HEK293T (cell line): Measurements from ENCODE around the gene TCEANC2.
"Not testable (repeated sequence)": the region's sequence is repeated elsewhere in the genome, so short reads cannot be mapped to it uniquely, and the experiment has no call there.

Source experiments
- CTCF ChIA-PET: fragments of 350-600 bp; formaldehyde crosslinking; extraction: SDS; loops from one replicate; lab custom pipeline; 2021; ENCODE audit warnings: antibody characterized with exemption, inconsistent platforms; lab: Yijun Ruan, JAX
- POLR2A ChIA-PET: fragments of 350-600 bp; formaldehyde crosslinking; extraction: SDS; loops from one replicate; lab custom pipeline; 2020; ENCODE audit warnings: antibody characterized with exemption, inconsistent platforms; lab: Yijun Ruan, JAX
- DNase-seq: peaks from one replicate; pipeline ENCODE4 v3.0.0; 2012; ENCODE audit warnings: mixed read lengths; ENCODE audit errors: extremely low spot score
- ARNT ChIP-seq: fragments of 450-650 bp; IDR thresholded peaks from 2 replicates; pipeline ENCODE4 v1.6.1; 2017; ENCODE audit warnings: mild to moderate bottlenecking
- BHLHE40 ChIP-seq: fragments of 450-650 bp; IDR thresholded peaks from 2 replicates; pipeline ENCODE4 v1.6.1; 2016; ENCODE audit warnings: mild to moderate bottlenecking, moderate library complexity, borderline replicate concordance
- CTBP1 ChIP-seq: fragments of 450-650 bp; IDR thresholded peaks from 2 replicates; pipeline ENCODE4 v1.6.1; 2016; ENCODE audit warnings: borderline replicate concordance
- ELF4 ChIP-seq: fragments of 450-650 bp; IDR thresholded peaks from 2 replicates; pipeline ENCODE4 v1.6.1; 2017; ENCODE audit warnings: antibody characterized with exemption
- FOXA1 ChIP-seq: fragments of 450-650 bp; IDR thresholded peaks from 2 replicates; pipeline ENCODE4 v1.6.1; 2016; ENCODE audit warnings: mild to moderate bottlenecking
- FOXK2 ChIP-seq: fragments of 450-650 bp; IDR thresholded peaks from 2 replicates; pipeline ENCODE4 v1.6.1; 2016; ENCODE audit warnings: mild to moderate bottlenecking
- FOXM1 ChIP-seq: fragments of 450-650 bp; IDR thresholded peaks from 2 replicates; pipeline ENCODE4 v1.6.1; 2017; ENCODE audit warnings: mild to moderate bottlenecking, borderline replicate concordance
- HDGF ChIP-seq: fragments of 450-650 bp; IDR thresholded peaks from 2 replicates; pipeline ENCODE4 v1.6.1; 2017; ENCODE audit warnings: antibody characterized with exemption, borderline replicate concordance
- L3MBTL2 ChIP-seq: fragments of 450-650 bp; conservative IDR thresholded peaks from 2 replicates; pipeline ENCODE4 v1.6.1; 2016; ENCODE audit warnings: mild to moderate bottlenecking
- LEF1 ChIP-seq: fragments of 450-650 bp; IDR thresholded peaks from 2 replicates; pipeline ENCODE4 v1.6.1; 2017; ENCODE audit warnings: mild to moderate bottlenecking, borderline replicate concordance
- NFRKB ChIP-seq: fragments of 450-650 bp; IDR thresholded peaks from 2 replicates; pipeline ENCODE4 v1.6.1; 2016; ENCODE audit warnings: mild to moderate bottlenecking, moderate library complexity
- SP1 ChIP-seq: fragments of 450-650 bp; IDR thresholded peaks from 2 replicates; pipeline ENCODE4 v1.6.1; 2017
- SUZ12 ChIP-seq: fragments of 450-650 bp; IDR thresholded peaks from 2 replicates; pipeline ENCODE4 v1.6.1; 2016; ENCODE audit warnings: mild to moderate bottlenecking
- TARDBP ChIP-seq: fragments of 450-650 bp; IDR thresholded peaks from 2 replicates; pipeline ENCODE4 v1.6.1; 2016
- ZNF384 ChIP-seq: fragments of 450-650 bp; IDR thresholded peaks from 2 replicates; pipeline ENCODE4 v1.6.1; 2016
- TF ChIP-seq, protein P1 (sequence below): fragments of 450-650 bp; IDR thresholded peaks from 2 replicates; pipeline ENCODE4 v1.6.1; 2016

The TCEANC2 gene

DNA sequence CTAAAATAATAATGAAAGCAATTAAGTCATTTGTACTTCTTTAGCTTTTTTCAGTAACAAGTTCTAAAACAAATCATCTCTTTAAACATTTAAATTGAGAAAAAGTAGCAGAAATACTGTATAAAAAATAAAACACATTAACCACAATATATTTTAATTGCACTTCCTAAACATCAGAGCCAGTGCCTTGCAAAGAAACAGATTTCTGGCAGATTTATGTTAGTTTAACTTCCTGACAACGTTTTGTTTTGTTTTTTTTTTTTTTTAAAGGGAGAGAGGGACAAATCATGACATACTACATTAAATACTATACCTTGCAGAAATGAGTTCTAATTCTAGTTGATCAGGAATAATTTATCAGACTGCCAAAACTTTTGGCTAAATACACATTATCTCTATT lies 11.6 kb upstream of the TCEANC2 start:
- ChIA-PET CTCF (no interaction called here), POLR2A (no interaction called here)
- TF ChIP-seq BHLHE40 (no peak), FOXK2 (no peak), FOXM1 (no peak), CTBP1 (no peak)
- DNase-seq, result no peak

DNA sequence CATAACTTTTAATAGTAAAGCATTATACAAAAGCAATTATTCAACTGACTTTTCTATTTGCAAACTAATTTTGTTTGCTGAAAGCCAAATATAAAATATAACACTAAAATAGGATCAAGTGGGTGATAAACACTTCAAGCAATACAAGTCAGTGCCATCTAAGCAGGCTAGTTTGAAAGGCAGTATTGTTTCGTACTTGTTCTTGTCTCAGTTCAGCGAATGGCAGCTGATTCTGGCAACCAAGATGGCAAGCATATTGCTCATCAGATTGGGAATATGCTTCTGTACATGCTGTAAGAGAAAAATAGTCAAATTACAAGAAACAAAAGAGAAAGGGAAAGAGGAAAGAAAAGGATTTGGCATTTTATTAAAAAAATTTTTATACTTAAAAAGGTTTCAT lies 7.9 kb upstream of the TCEANC2 start:
- ChIA-PET POLR2A (no interaction called here), CTCF (no interaction called here)
- TF ChIP-seq, protein P1, sequence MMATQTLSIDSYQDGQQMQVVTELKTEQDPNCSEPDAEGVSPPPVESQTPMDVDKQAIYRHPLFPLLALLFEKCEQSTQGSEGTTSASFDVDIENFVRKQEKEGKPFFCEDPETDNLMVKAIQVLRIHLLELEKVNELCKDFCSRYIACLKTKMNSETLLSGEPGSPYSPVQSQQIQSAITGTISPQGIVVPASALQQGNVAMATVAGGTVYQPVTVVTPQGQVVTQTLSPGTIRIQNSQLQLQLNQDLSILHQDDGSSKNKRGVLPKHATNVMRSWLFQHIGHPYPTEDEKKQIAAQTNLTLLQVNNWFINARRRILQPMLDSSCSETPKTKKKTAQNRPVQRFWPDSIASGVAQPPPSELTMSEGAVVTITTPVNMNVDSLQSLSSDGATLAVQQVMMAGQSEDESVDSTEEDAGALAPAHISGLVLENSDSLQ, result no peak
- TF ChIP-seq FOXK2, result no peak
- DNase-seq, result no peak

DNA sequence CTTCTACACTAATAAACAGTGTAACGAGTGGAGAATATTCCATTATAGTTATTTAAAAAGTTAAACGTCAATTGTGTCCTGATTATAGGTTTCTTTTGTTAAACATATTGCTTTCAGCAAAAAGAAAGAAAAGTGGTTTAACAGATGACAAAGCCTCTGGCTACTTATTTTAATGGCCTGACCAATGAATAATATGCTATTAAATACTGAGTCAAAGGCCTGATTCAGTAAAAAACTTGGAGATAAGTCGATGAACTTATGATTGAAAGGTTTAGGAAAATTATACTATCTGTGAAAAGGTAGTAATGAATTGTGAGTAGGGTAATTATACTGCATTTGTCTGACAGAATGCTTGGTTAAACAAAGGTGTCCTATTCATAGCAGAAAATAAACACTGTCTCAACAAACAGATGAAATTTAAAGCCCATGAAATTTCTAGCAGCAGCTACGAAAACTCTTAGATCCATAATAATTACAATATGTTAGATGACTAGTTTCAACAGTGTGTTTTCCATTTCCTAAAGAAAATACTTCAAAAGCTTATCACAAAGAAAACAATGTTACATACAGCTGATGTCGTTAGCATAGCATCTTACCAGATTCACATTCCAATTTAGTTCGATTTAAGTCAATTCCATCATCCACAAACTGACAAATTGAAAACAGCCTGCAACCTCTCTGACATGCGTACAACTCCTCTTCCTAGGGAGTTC lies 6.6 kb upstream of the TCEANC2 start:
- ChIA-PET CTCF (no interaction called here), POLR2A (no interaction called here)
- no peak for DNase-seq
- TF ChIP-seq BHLHE40 (no peak), NFRKB (no peak), TARDBP (no peak), ARNT (no peak), ZNF384 (no peak), FOXA1 (no peak), HDGF (no peak), FOXK2 (no peak), FOXM1 (no peak), SP1 (no peak), SUZ12 (no peak), CTBP1 (no peak), LEF1 (no peak), L3MBTL2 (no peak), ELF4 (no peak)
- TF ChIP-seq, protein P1, result no peak

DNA sequence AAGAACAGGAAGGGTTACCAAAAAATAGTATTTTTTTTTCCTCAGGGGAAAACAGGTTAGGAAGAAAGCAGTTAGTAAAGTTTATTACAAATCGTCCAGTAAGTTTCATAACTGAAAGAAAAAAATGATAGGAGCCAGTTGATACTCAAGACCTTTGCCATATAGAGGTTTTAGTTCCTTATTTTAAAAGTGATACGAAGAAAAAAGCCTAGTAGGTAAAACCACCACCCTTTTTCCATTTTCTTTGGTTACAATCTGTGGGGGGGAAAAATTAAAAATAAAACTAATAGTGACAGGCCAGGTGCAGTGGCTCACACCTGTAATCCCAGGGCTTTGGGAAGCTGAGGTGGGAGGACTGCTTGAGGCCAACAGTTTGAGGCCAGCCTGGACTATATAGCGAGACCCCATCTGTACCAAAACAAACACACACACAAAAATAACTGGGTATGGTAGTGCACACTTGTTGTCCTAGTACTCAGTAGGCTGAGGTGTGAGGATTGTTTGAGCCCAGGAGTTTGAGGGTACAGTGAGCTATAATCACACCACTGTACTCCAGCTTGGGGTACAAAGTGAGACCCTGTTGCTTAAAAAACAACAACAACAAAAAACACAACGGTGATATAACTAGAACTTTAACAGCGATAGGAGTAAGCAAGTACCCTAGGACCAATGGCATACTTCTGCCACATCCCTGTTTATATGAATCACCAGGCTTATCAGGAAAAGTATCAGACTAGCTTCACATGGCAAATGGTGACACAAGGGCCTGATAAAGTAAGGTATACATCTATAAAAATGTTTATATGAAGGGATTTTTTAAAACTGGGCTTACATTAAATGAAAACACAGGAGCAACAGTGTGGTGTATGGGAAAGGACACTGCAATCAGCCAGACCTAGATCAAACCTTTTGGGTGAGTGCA lies 5.8 kb upstream of the TCEANC2 start:
- no peak for DNase-seq
- CTCF ChIA-PET, result interaction anchor here (0.6 to 1.1 kb wide), 3 partner anchors 19 to 441 kb away, joined by 3 to 5 read pairs (median 3); no protein-coding TSS in a partner anchor
- TF ChIP-seq LEF1 (no peak), FOXK2 (no peak), NFRKB (no peak), BHLHE40 (no peak), L3MBTL2 (no peak), FOXA1 (no peak), SP1 (no peak), ARNT (no peak), FOXM1 (no peak), ELF4 (no peak), HDGF (no peak), TARDBP (no peak), SUZ12 (no peak), ZNF384 (no peak)
- TF ChIP-seq, protein P1, result no peak
- POLR2A ChIA-PET, result no interaction called here

DNA sequence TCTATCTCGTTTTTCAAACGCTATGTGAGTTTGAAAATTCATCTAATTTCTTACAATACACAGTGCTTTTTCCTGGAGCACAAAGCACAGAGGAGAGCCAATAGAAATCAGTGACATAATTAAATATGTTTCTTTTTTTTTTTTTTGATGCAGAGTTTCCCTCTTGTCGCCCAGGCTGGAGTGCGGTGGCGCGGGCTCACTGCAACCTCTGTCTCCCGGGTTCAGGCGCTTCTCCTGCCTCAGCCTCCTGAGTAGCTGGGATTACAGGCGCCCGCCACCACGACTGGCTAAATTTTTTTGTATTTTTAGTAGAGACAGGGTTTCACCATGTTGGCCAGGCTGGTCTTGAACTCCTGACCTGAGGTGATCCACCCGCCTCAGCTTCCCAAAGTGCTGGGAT lies 3.0 kb upstream of the TCEANC2 start:
- POLR2A ChIA-PET, CTCF ChIA-PET, DNase-seq: not testable (repeated sequence)

DNA sequence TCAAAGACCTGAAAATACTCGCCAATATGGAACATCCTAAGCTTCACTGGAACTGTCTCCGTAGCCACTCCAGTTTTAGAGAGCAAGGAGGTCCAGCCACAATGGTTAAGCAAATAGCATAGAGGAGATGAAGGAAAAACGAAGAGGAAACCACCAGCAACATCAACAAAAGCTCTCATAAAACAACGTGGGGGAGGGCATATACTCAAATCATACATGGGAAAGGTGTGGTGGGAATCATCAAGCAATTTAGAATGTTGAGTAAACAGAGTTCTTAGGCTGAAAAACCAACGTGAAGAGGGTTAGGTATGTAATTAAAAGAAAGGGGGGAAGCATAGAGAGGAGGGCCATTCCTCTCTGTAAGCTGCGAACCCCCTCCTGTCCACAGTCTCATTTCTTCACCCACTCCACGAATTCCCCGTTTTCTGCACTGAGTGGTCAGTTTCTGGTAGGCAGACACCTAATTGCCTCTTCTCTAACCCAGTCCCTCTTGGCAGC lies 1.4 kb upstream of the TCEANC2 start:
- TF ChIP-seq HDGF (no peak), CTBP1 (no peak), ELF4 (no peak), TARDBP (no peak), FOXM1 (no peak), LEF1 (no peak), NFRKB (no peak), FOXA1 (no peak), ZNF384 (no peak), BHLHE40 (no peak), ARNT (no peak)
- no peak for DNase-seq
- POLR2A ChIA-PET, result interaction anchor here (0.8 to 1.6 kb wide), 7 partner anchors 8 to 670 kb away, joined by 3 to 7 read pairs (median 3); partner anchors contain the start of gene IFT25
- CTCF ChIA-PET, result interaction anchor here (0.5 kb wide), 1 partner anchor 113 kb away, joined by 4 read pairs; no protein-coding TSS in a partner anchor
